LNCAP (cell line): ENCODE results near the gene TEX101.

Source experiments
- TF ChIP-seq, protein P1 (sequence below): fragments of 450-650 bp; IDR thresholded peaks from 2 replicates; pipeline ENCODE4 v1.5.1; 2017; ENCODE audit warnings: mild to moderate bottlenecking

TEX101 gene

GRCh38 chr19:43441716-43442115 is 27.0 kb downstream of the TEX101 start:
- TF ChIP-seq, protein P1, sequence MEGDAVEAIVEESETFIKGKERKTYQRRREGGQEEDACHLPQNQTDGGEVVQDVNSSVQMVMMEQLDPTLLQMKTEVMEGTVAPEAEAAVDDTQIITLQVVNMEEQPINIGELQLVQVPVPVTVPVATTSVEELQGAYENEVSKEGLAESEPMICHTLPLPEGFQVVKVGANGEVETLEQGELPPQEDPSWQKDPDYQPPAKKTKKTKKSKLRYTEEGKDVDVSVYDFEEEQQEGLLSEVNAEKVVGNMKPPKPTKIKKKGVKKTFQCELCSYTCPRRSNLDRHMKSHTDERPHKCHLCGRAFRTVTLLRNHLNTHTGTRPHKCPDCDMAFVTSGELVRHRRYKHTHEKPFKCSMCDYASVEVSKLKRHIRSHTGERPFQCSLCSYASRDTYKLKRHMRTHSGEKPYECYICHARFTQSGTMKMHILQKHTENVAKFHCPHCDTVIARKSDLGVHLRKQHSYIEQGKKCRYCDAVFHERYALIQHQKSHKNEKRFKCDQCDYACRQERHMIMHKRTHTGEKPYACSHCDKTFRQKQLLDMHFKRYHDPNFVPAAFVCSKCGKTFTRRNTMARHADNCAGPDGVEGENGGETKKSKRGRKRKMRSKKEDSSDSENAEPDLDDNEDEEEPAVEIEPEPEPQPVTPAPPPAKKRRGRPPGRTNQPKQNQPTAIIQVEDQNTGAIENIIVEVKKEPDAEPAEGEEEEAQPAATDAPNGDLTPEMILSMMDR: no peak

GRCh38 chr19:43444531-43445287 is 30.0 kb downstream of the TEX101 start:
- TF ChIP-seq, protein P1: no peak

DNA sequence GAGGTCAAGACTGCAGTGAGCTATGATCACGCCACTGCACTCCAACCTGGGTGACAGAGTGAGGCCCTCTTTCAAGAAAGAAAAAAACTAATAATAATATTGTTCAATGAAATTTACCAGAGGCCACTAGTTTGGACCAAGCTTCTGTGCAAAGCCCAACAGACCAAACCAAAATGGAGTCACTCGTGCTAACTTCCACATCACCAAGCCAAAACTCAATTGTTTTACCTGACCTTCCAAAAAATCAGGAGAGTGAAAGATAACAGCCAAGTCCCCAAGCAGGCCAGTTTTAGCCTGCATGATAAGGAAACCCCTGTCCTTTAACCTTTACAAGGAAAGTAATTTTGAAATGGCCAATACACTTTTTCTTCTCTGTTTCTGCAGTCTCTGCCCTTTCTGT is 30.7 kb downstream of the TEX101 start:
- TF ChIP-seq, protein P1: no peak

GRCh38 chr19:43446746-43447489 is 32.2 kb downstream of the TEX101 start:
- TF ChIP-seq, protein P1: peak; percentile 72

- TF ChIP-seq, protein P1: no peak
Observed at GRCh38 chr19:43447655-43448054, 33.0 kb downstream of the TEX101 start.

- TF ChIP-seq, protein P1: no peak
Observed at GRCh38 chr19:43450545-43450997, 35.9 kb downstream of the TEX101 start.

DNA sequence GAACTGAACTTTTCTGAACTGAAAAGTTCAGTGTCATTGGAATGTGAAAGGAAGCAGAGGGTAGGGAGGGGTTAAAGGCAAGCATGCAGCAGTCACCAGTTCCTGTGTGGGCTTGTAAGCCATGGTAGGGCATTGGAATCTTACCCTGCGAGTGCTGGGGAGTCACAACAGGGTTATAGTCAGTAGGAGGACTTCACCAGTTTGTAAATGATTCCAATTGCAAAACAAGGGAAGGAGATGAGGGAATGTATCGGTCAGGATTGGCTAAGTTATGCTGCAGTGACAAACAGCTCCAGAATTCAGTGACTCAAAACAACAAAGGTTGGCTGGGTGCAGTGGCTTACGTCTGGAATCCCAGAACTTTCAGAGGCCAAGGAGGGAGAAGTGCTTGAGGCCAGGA is 37.9 kb downstream of the TEX101 start:
- TF ChIP-seq, protein P1: no peak
